Measurements from ENCODE around the gene MYBPC1.

Gene MYBPC1

GRCh38 chr12:101563212-101563611, 31.6 kb upstream of the MYBPC1 start:
- TF ChIP-seq CTCF (IDR thresholded peaks at IDR 0.05; ENCODE audit: insufficient read depth, low read length, poor library complexity, severe bottlenecking), result no peak
- no peaks in the 10 kb centered on the region for H3K27me3 ChIP-seq (replicated peaks; ENCODE audit: control insufficient read depth, insufficient read depth, low read length)
- no peak overlapping the region for H3K4me3 ChIP-seq (replicated peaks; ENCODE audit: low read depth, low read length)
- DNase-seq (ENCODE audit: extremely low read depth, insufficient read length), result no peak
- no peaks in the 10 kb centered on the region for H3K36me3 ChIP-seq (ENCODE audit: control insufficient read depth, insufficient read depth, low read length)

- no peak for DNase-seq (ENCODE audit: extremely low read depth, insufficient read length)
- Histone ChIP-seq H3K36me3 (ENCODE audit: control insufficient read depth, insufficient read depth, low read length) (no peaks in the 10 kb centered on the region), H3K27me3 (replicated peaks; ENCODE audit: control insufficient read depth, insufficient read depth, low read length) (no peaks in the 10 kb centered on the region), H3K4me3 (replicated peaks; ENCODE audit: low read depth, low read length) (no peak overlapping the region)
- no peak for TF ChIP-seq CTCF (IDR thresholded peaks at IDR 0.05; ENCODE audit: insufficient read depth, low read length, poor library complexity, severe bottlenecking)
Observed at GRCh38 chr12:101564912-101565311, 29.9 kb upstream of the MYBPC1 start.

DNA sequence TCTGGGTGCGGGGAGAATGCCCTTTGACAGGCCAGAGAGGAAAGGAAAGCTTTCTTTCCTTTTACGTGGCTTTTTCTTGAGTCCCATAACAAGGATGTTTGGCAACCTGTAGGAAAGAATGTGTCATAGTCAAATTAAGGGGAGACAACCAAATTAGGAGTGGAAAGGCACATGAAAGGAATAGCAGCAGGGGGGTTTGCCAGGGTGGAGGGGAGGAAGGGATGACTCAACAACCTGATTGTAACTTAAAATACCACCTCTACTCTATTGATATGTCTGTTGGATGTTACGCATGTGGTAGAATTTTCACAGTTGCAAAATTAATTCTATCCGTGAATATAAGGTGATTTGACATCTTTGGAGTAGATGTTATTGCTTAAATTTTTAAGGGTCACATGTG, 28.5 kb upstream of the MYBPC1 start:
- no peaks in the 10 kb centered on the region for H3K27me3 ChIP-seq (replicated peaks; ENCODE audit: control insufficient read depth, insufficient read depth, low read length)
- no peak for TF ChIP-seq CTCF (IDR thresholded peaks at IDR 0.05; ENCODE audit: insufficient read depth, low read length, poor library complexity, severe bottlenecking)
- DNase-seq (ENCODE audit: extremely low read depth, insufficient read length), result no peak
- H3K36me3 ChIP-seq (ENCODE audit: control insufficient read depth, insufficient read depth, low read length), result no peaks in the 10 kb centered on the region
- H3K4me3 ChIP-seq (replicated peaks; ENCODE audit: low read depth, low read length), result no peak overlapping the region

- Histone ChIP-seq H3K4me3 (replicated peaks; ENCODE audit: low read depth, low read length) (no peak overlapping the region), H3K27me3 (replicated peaks; ENCODE audit: control insufficient read depth, insufficient read depth, low read length) (no peaks in the 10 kb centered on the region), H3K36me3 (ENCODE audit: control insufficient read depth, insufficient read depth, low read length) (no peaks in the 10 kb centered on the region)
- no peak for DNase-seq (ENCODE audit: extremely low read depth, insufficient read length)
- no peak for TF ChIP-seq CTCF (IDR thresholded peaks at IDR 0.05; ENCODE audit: insufficient read depth, low read length, poor library complexity, severe bottlenecking)
Observed at GRCh38 chr12:101567918-101568317, 26.9 kb upstream of the MYBPC1 start.

DNA sequence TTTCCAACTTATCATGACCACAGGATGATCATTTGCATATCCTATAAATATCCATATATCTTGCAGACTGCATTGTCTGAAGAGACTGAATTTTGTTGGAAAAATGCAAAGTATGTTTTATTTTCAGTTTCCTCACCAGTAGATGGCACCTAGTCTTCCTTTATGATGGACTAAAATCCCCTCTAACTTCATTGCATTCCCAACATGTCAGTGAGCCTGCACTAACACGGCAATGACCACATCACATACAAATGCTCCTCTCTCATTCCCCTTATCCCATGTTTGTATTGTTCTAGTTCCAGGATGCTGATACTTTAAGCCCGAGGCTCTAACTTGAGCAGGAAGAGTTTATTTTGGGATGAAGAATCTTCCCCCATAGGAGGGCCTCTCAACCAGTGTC, 24.7 kb upstream of the MYBPC1 start:
- Histone ChIP-seq H3K27me3 (replicated peaks; ENCODE audit: control insufficient read depth, insufficient read depth, low read length) (no peaks in the 10 kb centered on the region), H3K36me3 (ENCODE audit: control insufficient read depth, insufficient read depth, low read length) (no peaks in the 10 kb centered on the region), H3K4me3 (replicated peaks; ENCODE audit: low read depth, low read length) (no peak overlapping the region)
- no peak for DNase-seq (ENCODE audit: extremely low read depth, insufficient read length)
- TF ChIP-seq CTCF (IDR thresholded peaks at IDR 0.05; ENCODE audit: insufficient read depth, low read length, poor library complexity, severe bottlenecking), result no peak

DNA sequence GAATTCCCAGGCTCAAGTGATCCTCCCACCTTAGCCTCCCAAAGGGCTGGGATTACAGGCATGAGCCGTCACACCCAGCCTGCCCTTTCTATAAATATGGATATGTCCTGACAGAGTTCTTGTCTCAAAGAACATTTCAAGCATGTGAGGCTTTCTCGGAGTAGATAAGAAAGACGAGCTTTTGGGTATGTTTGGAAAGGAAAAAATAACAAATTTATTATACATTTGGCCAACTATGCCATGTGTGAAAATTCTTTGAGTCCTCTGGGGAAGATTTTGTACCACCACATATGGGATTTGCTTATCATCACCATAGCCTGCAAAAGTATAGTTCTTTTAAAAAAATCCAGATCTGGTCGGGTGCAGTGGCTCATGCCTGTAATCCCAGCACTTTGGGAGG, 23.7 kb upstream of the MYBPC1 start:
- DNase-seq (ENCODE audit: extremely low read depth, insufficient read length), result no peak
- Histone ChIP-seq H3K4me3 (replicated peaks; ENCODE audit: low read depth, low read length) (no peak overlapping the region), H3K36me3 (ENCODE audit: control insufficient read depth, insufficient read depth, low read length) (no peaks in the 10 kb centered on the region), H3K27me3 (replicated peaks; ENCODE audit: control insufficient read depth, insufficient read depth, low read length) (no peaks in the 10 kb centered on the region)
- TF ChIP-seq CTCF (IDR thresholded peaks at IDR 0.05; ENCODE audit: insufficient read depth, low read length, poor library complexity, severe bottlenecking), result no peak

All from GM06990 (cell line).